ENCODE measurements around the gene CNTN5.

GRCh38 chr11:99275521-99275920 is 254.8 kb downstream of the CNTN5 start:
- TF ChIP-seq POLR2A (IDR thresholded peaks at IDR 0.05; ENCODE audit: low read length) (no peak), GATA1 (IDR thresholded peaks at IDR 0.05; ENCODE audit: low read depth, low read length) (no peak)
